Astrocyte (in vitro differentiated cells and primary cell): ENCODE results near the gene RIPOR3. TPM values are rescaled to one million over a fixed set of nuclear protein-coding genes. Genes with fewer than 3 reads are reported as not detected.

Experiments
- DNase-seq: peaks from one replicate; pipeline ENCODE4 v3.0.0-alpha.2; 2010; ENCODE audit warnings: low read depth
- FAIRE-seq: peaks from 2 replicates; lab custom pipeline; 2011; peaks lifted over from hg19 to GRCh38; lab: Jason Lieb, UNC
- H2AFZ ChIP-seq: 2 replicates; pipeline ENCODE4 v1.6.0; 2012; ENCODE audit warnings: low read depth, low read length, inconsistent platforms
- H3K27ac ChIP-seq: 2 replicates; pipeline ENCODE4 v1.5.1; 2011; ENCODE audit warnings: low read depth, low read length, inconsistent platforms
- H3K27me3 ChIP-seq: 2 replicates; pipeline ENCODE4 v1.6.0; 2011; ENCODE audit warnings: low read length, inconsistent platforms; ENCODE audit not compliant: insufficient read depth
- H3K36me3 ChIP-seq: 2 replicates; pipeline ENCODE4 v1.5.1; 2011; ENCODE audit warnings: low read length, inconsistent platforms; ENCODE audit not compliant: insufficient read depth
- H3K4me1 ChIP-seq: 2 replicates; pipeline ENCODE4 v1.5.1; 2011; ENCODE audit warnings: low read length, inconsistent platforms; ENCODE audit not compliant: insufficient read depth
- H3K4me2 ChIP-seq: 2 replicates; pipeline ENCODE4 v1.6.0; 2012; ENCODE audit warnings: low read length, inconsistent platforms
- H3K4me3 ChIP-seq: 2 replicates; pipeline ENCODE4 v1.5.1; 2011; ENCODE audit warnings: low read depth, mild to moderate bottlenecking, low read length, inconsistent platforms; ENCODE audit not compliant: insufficient read depth
- H3K79me2 ChIP-seq: 2 replicates; pipeline ENCODE4 v1.6.0; 2012; ENCODE audit warnings: mild to moderate bottlenecking, low read length, inconsistent platforms; ENCODE audit not compliant: insufficient read depth
- H3K9ac ChIP-seq: 2 replicates; pipeline ENCODE4 v1.6.0; 2012; ENCODE audit warnings: mild to moderate bottlenecking, low read length, inconsistent platforms
- H3K9me3 ChIP-seq: 2 replicates; pipeline ENCODE4 v1.5.1; 2012; ENCODE audit warnings: low read depth, mild to moderate bottlenecking, low read length, inconsistent platforms; ENCODE audit not compliant: insufficient read depth
- H4K20me1 ChIP-seq: 2 replicates; pipeline ENCODE4 v1.6.0; 2012; ENCODE audit warnings: low read length, inconsistent platforms; ENCODE audit not compliant: insufficient read depth
- H3K27ac Mint-ChIP-seq: one replicate; pipeline ENCODE4 v1.8.0; 2021; ENCODE audit warnings: mild to moderate bottlenecking, mixed read lengths; ENCODE audit not compliant: unreplicated experiment
- H3K27me3 Mint-ChIP-seq: one replicate; pipeline ENCODE4 v1.8.0; 2021; ENCODE audit warnings: low read depth, mixed read lengths; ENCODE audit not compliant: unreplicated experiment
- H3K36me3 Mint-ChIP-seq: one replicate; pipeline ENCODE4 v1.8.0; 2021; ENCODE audit warnings: low read depth, mixed read lengths; ENCODE audit not compliant: unreplicated experiment
- H3K4me1 Mint-ChIP-seq: one replicate; pipeline ENCODE4 v1.8.0; 2021; ENCODE audit warnings: low read depth, mixed read lengths; ENCODE audit not compliant: unreplicated experiment
- H3K4me3 Mint-ChIP-seq: one replicate; pipeline ENCODE4 v1.8.0; 2021; ENCODE audit warnings: mild to moderate bottlenecking, moderate library complexity, mixed read lengths; ENCODE audit not compliant: unreplicated experiment
- H3K9me3 Mint-ChIP-seq: one replicate; pipeline ENCODE4 v1.8.0; 2021; ENCODE audit warnings: mild to moderate bottlenecking, mixed read lengths; ENCODE audit not compliant: unreplicated experiment
- EZH2 ChIP-seq: IDR thresholded peaks from 2 replicates; pipeline ENCODE4 v1.6.1; 2012; ENCODE audit warnings: mild to moderate bottlenecking, low read length, inconsistent platforms; ENCODE audit not compliant: insufficient read depth
- total RNA-seq: library from RNA; stranded (reverse); gene quantifications from 2 replicates; pipeline ENCODE4 v1.2.1, GENCODE V29; 2021
- TF ChIP-seq, protein P1 (sequence below): IDR thresholded peaks from 2 replicates; pipeline ENCODE4 v1.5.1; 2011; ENCODE audit warnings: low read depth, mild to moderate bottlenecking, inconsistent platforms, low read length, moderate library complexity; ENCODE audit not compliant: insufficient read depth

Gene RIPOR3
- total RNA-seq, 1 donor from 2014 or later, result 0.39 TPM

DNA sequence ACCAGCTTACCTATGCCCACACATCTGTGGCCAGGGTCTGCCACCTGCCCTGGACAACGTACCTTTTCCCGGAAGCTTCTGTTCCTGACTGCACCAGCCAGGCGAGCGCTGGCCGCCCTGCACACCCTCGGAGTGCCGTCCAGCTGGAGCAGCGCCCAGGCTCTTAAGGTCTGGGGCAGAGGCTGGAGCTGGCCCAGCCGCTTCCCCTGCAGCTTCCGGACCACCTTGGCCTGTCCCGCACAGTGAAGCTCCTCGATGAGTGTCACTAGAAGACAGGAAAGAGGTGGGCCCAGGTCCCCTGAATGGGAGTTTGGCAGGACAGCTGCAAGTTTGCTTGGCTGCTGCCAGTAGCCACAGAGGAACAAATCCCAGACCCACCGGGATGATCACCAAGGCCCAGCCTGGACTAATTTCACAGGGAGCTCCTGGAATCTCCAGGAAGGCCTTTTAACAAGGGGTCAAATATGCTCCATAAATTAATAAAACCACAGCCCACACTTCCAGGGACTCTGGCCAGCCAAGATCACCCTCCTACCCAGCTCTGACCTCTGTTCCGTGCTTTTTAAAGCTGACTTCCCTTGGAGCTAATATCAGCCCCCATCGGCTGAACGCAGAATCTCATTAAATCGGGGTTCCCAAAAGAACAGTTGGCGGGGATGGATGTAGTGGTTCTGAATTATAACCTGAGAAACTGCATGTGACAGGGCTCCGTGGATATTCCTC, 98.9 kb downstream of the RIPOR3 start:
- Histone ChIP-seq H3K4me1 (peaks cover 8% of the 10 kb centered on the region), H3K4me2 (no peak overlapping the region), H3K27me3 (no peaks in the 10 kb centered on the region), H3K27ac (no peak overlapping the region), H4K20me1 (peaks cover 40% of the 10 kb centered on the region), H3K79me2 (no peaks in the 10 kb centered on the region), H3K36me3 (peaks cover 2% of the 10 kb centered on the region), H3K4me3 (no peak overlapping the region), H3K9ac (no peak overlapping the region), H3K9me3 (no peaks in the 10 kb centered on the region), H2AFZ (no peak overlapping the region)
- H3K27ac Mint-ChIP-seq, result no peak overlapping the region
- H3K4me3 Mint-ChIP-seq, result no peak overlapping the region
- DNase-seq (no peak), FAIRE-seq (no peak)
- peaks cover 6% of the 10 kb centered on the region for H3K36me3 Mint-ChIP-seq
- no peaks in the 10 kb centered on the region for H3K27me3 Mint-ChIP-seq
- TF ChIP-seq, protein P1, sequence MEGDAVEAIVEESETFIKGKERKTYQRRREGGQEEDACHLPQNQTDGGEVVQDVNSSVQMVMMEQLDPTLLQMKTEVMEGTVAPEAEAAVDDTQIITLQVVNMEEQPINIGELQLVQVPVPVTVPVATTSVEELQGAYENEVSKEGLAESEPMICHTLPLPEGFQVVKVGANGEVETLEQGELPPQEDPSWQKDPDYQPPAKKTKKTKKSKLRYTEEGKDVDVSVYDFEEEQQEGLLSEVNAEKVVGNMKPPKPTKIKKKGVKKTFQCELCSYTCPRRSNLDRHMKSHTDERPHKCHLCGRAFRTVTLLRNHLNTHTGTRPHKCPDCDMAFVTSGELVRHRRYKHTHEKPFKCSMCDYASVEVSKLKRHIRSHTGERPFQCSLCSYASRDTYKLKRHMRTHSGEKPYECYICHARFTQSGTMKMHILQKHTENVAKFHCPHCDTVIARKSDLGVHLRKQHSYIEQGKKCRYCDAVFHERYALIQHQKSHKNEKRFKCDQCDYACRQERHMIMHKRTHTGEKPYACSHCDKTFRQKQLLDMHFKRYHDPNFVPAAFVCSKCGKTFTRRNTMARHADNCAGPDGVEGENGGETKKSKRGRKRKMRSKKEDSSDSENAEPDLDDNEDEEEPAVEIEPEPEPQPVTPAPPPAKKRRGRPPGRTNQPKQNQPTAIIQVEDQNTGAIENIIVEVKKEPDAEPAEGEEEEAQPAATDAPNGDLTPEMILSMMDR, result no peak
- TF ChIP-seq EZH2, result no peak
- H3K9me3 Mint-ChIP-seq, result no peaks in the 10 kb centered on the region
- peaks cover 6% of the 10 kb centered on the region for H3K4me1 Mint-ChIP-seq

DNA sequence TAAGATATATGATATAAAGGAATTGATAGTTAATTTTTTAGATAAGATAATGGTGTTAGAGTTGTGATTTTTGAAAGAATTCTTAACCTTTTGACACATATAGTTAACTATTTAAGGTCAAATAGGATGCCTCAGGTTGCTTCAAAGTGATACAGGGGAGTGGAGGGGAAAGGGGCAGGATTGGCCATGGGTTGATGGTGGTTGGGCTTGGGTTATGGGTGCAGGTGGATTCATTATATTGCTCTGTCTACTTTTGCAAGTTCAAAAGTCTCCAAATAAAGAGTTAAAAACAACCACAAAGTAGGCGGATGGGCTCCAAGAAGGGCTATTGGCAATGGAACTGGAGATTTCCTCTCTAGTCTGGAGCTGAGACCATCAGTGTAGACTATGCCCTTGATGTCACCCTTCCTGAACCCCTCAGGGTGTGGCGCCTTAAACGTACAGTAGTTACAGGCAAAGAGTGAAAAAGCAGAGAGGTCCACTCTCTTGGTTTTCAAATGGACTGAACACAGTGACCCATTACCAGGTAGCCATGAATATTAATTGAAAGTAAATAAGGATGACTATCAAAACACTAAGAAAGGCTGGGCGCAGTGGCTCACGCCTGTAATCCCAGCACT, 100.0 kb downstream of the RIPOR3 start:
- Mint-ChIP-seq H3K27me3 (no peaks in the 10 kb centered on the region), H3K27ac (no peak overlapping the region), H3K9me3 (no peaks in the 10 kb centered on the region), H3K36me3 (peaks cover 8% of the 10 kb centered on the region), H3K4me1 (peaks cover 3% of the 10 kb centered on the region), H3K4me3 (no peak overlapping the region)
- no peaks in the 10 kb centered on the region for H3K27me3 ChIP-seq
- H3K4me2 ChIP-seq, result no peak overlapping the region
- H3K27ac ChIP-seq, result no peak overlapping the region
- peaks cover 45% of the 10 kb centered on the region for H4K20me1 ChIP-seq
- FAIRE-seq (no peak), DNase-seq (no peak)
- H3K9ac ChIP-seq, result no peak overlapping the region
- peaks cover 7% of the 10 kb centered on the region for H3K36me3 ChIP-seq
- no peaks in the 10 kb centered on the region for H3K79me2 ChIP-seq
- H3K9me3 ChIP-seq, result no peaks in the 10 kb centered on the region
- H2AFZ ChIP-seq, result no peak overlapping the region
- no peak overlapping the region for H3K4me3 ChIP-seq
- peaks cover 8% of the 10 kb centered on the region for H3K4me1 ChIP-seq
- TF ChIP-seq, protein P1, result no peak
- no peak for TF ChIP-seq EZH2

DNA sequence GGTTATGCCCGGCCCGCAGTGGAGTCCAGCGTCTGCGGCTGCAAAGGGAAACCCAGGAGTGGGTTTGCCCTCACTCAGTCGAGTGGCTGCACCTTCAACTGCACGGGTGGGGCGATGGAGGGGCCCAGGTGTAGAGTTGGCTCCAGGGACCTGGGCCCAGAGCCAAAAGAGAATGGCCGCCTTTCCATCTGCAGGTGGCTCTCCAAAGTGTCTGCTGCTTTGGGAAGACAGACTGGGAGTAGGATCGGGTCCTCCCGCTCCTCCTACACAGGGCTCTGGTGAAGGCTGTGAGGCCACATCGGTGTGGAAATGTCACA, 101.0 kb downstream of the RIPOR3 start:
- peaks cover 16% of the 10 kb centered on the region for H3K36me3 ChIP-seq
- no peaks in the 10 kb centered on the region for H3K79me2 ChIP-seq
- H3K36me3 Mint-ChIP-seq, result peaks cover 10% of the 10 kb centered on the region
- H3K4me2 ChIP-seq, result no peak overlapping the region
- no peak overlapping the region for H2AFZ ChIP-seq
- DNase-seq, result no peak
- H3K27ac ChIP-seq, result no peak overlapping the region
- peaks cover 50% of the 10 kb centered on the region for H4K20me1 ChIP-seq
- no peak overlapping the region for H3K4me3 Mint-ChIP-seq
- no peaks in the 10 kb centered on the region for H3K4me1 ChIP-seq
- H3K4me1 Mint-ChIP-seq, result no peaks in the 10 kb centered on the region
- no peak overlapping the region for H3K9ac ChIP-seq
- no peaks in the 10 kb centered on the region for H3K27me3 Mint-ChIP-seq
- no peaks in the 10 kb centered on the region for H3K9me3 Mint-ChIP-seq
- no peaks in the 10 kb centered on the region for H3K27me3 ChIP-seq
- no peak for TF ChIP-seq EZH2
- TF ChIP-seq, protein P1, result no peak
- no peak for FAIRE-seq
- H3K4me3 ChIP-seq, result no peak overlapping the region
- no peak overlapping the region for H3K27ac Mint-ChIP-seq
- H3K9me3 ChIP-seq, result no peaks in the 10 kb centered on the region
